ENCODE measurements around the gene XPC.
"Not testable (repeated sequence)": the region's sequence is repeated elsewhere in the genome, so short reads cannot be mapped to it uniquely, and the experiment has no call there.

XPC gene

DNA sequence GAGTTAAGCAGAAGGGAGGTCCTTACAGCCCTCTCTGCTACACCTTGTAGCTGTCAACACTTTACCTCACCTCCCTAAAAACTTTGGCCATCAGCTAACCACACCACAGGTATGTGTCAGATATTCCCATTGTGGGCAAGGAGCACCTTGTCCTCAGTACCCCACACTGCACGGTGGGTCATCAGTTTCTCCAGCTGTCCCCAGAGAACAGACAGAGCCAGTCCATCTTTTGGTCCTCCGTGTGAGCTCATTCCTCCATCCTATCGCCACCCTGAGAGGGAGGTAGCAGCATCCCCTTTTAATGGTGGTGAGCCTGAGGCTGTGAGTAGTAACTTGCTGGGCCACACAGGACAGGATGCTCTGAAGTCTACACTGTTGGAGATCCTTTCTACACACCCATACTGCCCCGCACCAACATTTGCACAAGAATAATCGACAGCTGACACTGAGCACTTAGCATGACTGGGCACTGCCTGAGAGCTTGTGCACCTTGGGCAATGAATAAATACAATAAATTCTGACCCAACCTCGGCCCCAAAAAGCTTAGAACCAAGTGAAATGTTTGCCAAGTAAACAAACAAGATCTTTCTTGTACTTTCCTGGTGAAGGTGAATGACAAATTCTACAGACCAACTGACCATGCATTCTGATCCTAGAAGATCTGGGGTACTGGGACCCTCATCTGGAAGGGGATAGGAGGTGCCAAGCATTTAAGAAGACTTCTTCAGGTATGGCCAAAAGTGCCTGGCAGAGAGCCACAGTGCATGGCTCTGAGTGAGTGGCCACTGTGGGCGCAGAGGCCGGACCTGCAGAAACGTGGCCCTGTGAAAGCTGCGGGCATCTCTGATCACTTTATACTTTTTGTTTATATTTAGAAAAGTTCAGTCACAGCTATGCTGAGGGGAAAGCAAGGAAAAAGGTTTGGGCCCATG, 60.7 kb downstream of the XPC start:
- DNase-seq = no peak

DNA sequence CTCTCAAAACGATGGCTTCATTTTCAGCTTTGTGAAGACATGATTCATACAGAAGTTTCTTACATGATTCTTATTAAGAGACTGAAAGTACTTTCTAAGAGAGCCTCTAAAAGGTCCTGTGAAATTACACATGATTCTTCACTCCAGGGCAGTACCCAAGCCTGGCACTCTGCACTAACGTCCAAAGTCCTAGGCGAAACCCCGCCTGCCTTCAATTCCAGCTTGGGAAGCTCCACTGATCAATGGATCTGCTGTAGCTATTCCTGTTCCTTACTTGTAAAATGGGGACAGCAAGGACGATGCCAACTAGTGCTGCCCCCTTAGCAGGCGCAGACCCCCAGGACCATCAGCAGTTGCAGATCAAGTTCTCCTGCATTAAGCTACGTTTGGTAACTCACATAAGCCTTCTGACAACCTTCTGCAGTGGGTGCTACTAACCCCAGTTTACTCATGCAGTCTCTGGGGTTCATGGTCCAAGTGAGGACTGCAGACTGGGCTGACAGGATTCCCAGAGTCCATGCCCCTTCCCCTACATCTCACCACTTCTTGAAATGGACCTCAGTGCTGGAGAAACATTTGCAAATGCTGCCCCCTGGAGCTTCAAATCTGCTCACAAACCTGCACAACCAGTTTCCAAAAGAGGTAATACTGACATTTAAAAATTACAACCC, 64.3 kb downstream of the XPC start:
- no peak for DNase-seq

DNA sequence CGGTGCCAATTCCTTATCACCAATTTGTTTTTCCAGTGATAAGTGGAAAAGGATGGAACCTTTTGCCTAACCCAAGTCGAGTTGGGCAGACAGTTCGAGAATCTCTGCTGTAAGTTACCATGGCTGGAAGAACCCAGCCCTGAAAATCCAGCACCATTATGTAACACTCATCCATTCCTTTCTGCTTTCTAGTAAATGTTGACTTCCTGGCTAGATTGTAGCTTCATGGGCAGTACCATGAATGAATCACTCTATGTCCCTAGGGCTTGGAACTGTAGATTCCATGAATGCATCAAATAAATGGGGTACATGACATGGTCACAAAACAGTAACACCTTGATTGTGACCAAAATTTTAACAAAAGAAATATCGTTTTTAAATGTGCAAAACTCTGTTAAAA, 67.7 kb downstream of the XPC start:
- no peak for DNase-seq

DNA sequence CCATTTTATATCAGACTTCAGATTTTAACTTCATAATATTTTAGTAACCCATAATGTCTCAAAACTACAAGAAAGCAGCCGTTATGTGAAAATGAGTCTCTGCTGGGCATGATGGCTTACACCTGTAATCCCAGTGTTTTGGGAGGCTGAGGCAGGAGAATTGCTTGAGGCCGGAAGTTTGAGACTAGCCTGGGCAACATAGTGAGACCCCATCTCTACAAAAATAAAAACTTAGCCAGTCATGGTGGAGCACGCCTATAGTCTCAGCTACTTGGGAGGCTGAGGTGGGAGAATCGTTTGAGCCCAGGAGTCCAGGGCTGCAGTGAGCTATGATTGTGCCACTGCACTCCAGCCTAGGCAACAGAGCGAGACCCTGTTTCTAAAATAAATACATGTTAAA, 68.6 kb downstream of the XPC start:
- DNase-seq = not testable (repeated sequence)

DNA sequence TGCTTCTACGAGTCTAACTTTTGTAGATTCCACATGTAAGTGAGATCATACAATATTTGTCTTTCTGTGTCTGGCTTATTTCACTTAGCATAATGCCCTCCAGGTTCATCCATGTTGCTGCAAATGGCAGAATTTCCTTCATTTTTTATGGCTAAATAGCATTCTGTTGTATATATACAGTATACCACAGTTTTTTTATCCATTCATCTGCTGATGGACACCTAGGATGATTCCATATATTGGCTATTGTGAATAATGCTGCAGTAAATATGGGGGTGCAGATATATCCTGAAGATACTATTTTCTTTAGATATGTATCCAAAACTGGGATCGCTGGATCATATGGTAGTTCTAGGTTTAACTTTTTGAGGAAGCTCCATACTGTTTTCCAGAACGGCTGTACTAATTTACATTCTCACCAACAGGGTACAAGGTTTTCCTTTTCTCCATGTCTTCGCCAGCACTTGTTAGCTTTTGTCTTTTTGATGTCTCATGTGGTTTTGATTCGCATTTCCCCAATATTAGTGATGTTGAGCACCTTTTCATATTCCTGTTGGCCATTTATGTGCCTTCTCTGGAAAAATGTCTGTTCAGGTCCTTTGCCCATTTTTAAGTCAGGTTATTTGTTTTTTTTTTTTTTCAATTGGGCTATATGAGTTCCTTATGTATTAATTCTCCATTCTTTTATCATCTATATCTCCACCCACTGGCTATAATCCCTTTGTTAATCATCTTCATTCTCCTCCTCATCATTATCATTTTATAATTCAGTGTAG, 80.6 kb downstream of the XPC start:
- no peak for DNase-seq

DNA sequence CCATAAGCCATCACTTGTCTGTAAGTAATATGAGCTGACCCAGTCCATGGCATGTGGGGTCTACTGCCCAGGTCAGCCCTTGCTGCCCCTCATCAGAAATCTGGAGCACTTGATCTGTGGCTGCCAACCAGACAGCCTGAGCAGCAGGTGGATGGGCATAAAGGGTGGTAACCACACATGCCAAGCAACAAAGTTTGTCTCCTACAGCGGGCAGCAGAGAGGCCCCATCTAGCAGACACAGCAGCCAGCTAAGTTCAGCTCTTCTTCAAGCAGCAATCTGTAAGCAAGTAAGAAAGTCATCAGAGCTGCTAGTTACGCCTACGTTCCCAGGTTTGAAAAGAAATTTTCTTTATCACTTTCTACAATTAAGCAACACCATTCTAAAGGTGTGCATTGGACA, 81.7 kb downstream of the XPC start:
- no peak for DNase-seq

All from NCI-H1048 (cell line).